Dendritic cell treated with granulocyte-macrophage colony-stimulating factor and Interleukin-4, amounts not matched to agents 40 ng/mL and 50 ng/mL, for 4 days (primary cell): ENCODE measurements around the gene ITCH.
"Not testable (repeated sequence)": the region's sequence is repeated elsewhere in the genome, so short reads cannot be mapped to it uniquely, and the experiment has no call there.

Experiments
- H3K27ac Mint-ChIP-seq: one replicate; pipeline ENCODE4 v1.8.0; 2022; ENCODE audit warnings: mild to moderate bottlenecking, mixed read lengths
- H3K27me3 Mint-ChIP-seq: one replicate; pipeline ENCODE4 v1.8.0; 2022; ENCODE audit warnings: mild to moderate bottlenecking, mixed read lengths
- H3K36me3 Mint-ChIP-seq: one replicate; pipeline ENCODE4 v1.8.0; 2022; ENCODE audit warnings: low read depth, mixed read lengths
- H3K4me1 Mint-ChIP-seq: one replicate; pipeline ENCODE4 v1.8.0; 2022; ENCODE audit warnings: low read depth, mixed read lengths
- H3K4me3 Mint-ChIP-seq: one replicate; pipeline ENCODE4 v1.8.0; 2022; ENCODE audit warnings: mild to moderate bottlenecking, moderate library complexity, mixed read lengths
- H3K9me3 Mint-ChIP-seq: one replicate; pipeline ENCODE4 v1.8.0; 2022; ENCODE audit warnings: mixed read lengths
- intact Hi-C: fragments of 100-400 bp; cut with micrococcal nuclease; formaldehyde crosslinking; loops from one replicate; pipeline ENCODE4 v1.15.0; 2022

Gene ITCH

DNA sequence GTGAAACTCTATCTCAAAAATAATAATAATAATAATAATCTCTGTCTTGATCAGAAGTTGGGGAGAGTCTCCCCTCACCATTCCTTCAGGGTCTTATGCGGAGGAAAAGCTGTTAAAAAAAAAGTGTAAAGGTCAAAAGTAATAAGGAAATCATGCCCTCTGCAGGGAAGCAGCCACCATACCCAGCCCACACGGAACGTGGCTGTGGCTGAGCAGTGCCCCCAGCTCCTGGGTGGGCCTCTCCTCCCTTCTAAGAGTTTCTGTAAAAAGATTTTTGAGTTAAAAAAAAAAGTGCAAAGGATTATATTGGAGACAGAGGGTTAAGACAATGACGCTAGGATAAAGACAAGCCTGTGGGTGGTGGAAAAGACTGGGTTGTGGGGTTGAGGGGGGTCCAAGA lies 29.3 kb upstream of the ITCH start:
- no peaks in the 10 kb centered on the region for H3K27me3 Mint-ChIP-seq
- intact Hi-C loops, result no loop called here
- H3K4me1 Mint-ChIP-seq, result no peaks in the 10 kb centered on the region
- no peak overlapping the region for H3K4me3 Mint-ChIP-seq
- H3K9me3 Mint-ChIP-seq, result no peaks in the 10 kb centered on the region
- H3K27ac Mint-ChIP-seq, result no peak overlapping the region
- no peaks in the 10 kb centered on the region for H3K36me3 Mint-ChIP-seq

DNA sequence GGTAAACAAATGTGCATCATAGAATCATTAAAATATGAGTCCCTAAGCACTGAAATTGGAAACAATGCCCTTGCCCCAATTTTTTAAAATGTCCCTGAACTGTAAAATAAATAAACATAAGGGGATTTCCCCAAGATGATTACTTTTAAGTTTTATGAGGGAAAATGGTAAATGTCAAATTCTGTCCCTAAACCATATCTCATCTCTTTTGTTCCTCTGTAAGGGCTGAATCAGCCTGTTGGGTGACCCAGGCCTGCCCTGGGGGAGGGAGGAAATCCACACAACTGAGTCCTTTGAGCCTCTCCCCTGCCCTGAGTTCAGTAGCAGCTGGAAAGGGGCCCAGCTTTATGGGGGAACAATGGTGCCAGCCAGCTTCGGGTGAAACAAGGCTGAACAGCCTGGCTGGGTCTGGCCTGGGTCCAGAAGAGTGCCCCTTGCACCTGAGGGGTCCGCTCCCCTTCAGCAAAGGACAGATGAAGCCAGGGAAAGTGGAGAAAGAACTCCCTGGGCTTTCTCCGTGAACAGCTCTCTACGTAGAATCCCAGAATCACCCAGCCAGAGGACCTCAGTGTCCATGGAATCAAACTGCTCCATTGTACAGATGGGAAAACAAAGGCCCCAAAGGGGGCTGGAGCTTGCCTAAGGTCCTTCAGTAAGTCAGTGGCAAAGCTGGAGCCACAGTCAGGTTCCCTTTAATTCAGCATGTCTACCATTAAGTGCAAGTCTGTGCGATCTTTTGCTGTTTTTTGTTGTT lies 28.2 kb upstream of the ITCH start:
- Mint-ChIP-seq H3K27ac (no peak overlapping the region), H3K27me3 (no peaks in the 10 kb centered on the region), H3K4me1 (no peaks in the 10 kb centered on the region), H3K9me3 (no peaks in the 10 kb centered on the region), H3K4me3 (no peak overlapping the region), H3K36me3 (no peaks in the 10 kb centered on the region)
- intact Hi-C loops, result no loop called here

DNA sequence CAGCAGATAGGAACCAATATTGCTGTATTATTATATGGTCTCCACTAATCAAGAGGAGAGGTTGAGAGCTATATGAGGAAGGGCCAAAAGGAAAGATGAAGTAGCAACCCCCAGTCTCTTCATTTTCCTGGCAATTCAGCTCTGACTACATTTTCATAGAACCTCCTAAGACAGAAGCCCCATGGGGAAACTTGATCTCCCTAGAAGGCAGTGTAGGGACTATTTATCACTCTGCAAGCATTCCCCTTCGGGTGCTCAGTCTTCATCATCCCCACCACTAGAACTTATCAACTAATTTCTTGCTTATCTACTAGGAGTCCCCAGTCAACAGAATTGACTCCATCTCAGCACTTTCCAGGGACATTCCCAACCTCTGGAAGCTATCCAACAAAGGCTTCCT lies 25.5 kb upstream of the ITCH start:
- Mint-ChIP-seq H3K27ac (no peak overlapping the region), H3K27me3 (no peaks in the 10 kb centered on the region), H3K4me3 (no peak overlapping the region), H3K36me3 (no peaks in the 10 kb centered on the region), H3K4me1 (no peaks in the 10 kb centered on the region), H3K9me3 (no peaks in the 10 kb centered on the region)
- intact Hi-C loops, result no loop called here

DNA sequence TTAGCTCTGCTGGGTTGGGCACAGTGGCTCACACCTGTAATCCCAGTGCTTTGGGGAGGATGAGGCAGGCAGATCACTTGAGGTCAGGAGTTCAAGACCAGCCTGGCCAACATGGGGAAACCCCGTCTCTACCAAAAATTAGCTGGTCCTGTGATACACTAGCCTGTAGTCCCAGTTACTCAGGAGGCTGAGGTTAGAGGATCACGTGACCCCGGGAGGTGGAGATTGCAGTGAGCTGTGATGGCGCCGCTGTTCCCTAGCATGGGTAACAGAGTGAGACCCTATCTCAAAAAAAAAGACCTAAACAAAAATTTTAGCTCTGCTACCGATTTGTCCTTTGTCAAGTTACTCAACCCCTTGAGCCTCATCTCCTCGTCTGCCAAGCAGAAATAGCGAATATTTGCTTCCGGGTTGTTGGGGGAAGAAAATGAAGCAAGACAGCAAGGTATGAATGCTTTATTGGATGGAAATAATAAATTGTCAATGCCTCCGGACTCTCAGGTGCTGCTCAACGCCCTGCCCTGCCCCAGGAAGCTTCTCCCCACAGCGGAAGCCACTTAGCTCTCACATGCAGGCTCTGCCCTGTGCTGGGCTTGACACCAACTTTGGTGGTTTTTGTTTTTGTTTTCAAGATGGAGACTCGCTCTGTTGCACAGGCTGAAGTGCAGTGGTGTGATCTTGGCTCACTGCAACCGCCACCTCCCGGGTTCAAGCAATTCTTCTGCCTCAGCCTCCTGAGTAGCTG lies 24.9 kb upstream of the ITCH start:
- Mint-ChIP-seq H3K27ac (no peak overlapping the region), H3K36me3 (no peaks in the 10 kb centered on the region), H3K9me3 (no peaks in the 10 kb centered on the region), H3K27me3 (no peaks in the 10 kb centered on the region), H3K4me3 (no peak overlapping the region), H3K4me1 (no peaks in the 10 kb centered on the region)
- intact Hi-C loops, result no loop called here

DNA sequence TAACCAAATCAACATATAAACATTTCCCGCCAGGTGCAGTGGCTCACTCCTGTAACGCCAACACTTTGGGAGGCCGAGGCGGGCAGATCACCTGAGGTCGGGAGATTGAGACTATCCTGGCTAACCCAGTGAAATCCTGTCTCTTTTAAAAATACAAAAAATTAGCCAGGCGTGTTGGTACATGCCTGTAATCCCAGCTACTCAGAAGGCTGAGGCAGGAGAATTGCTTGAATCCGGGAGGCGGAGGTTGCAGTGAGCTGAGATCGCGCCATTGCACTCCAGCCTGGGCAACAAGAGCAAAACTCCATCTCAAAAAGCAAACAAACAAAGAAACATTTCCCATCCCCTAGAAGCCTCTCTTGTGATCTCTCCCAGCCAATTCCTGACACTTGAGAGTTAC lies 22.3 kb upstream of the ITCH start:
- H3K27me3 Mint-ChIP-seq, H3K9me3 Mint-ChIP-seq, H3K4me3 Mint-ChIP-seq, H3K4me1 Mint-ChIP-seq, H3K27ac Mint-ChIP-seq, H3K36me3 Mint-ChIP-seq, intact Hi-C loops: not testable (repeated sequence)

DNA sequence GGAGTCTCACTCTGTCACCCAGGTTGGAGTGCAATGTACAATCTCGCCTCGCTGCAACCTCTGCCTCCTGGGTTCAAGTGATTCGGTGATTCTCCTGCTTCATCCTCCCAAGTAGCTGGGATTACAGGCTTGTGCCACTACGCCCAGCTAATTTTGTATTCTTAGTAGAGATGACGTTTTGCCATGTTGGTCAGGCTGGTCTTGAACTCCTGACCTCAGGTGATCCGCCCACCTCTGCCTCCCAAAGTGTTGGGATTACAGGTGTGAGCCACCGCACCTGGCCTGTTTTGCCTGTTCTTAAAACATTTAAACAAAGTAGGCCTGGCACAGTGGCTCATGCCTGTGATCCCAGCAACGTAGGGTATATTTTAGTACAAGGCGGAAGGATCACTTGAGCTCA lies 21.9 kb upstream of the ITCH start:
- H3K27me3 Mint-ChIP-seq, H3K4me1 Mint-ChIP-seq, H3K4me3 Mint-ChIP-seq, H3K27ac Mint-ChIP-seq, H3K9me3 Mint-ChIP-seq, H3K36me3 Mint-ChIP-seq, intact Hi-C loops: not testable (repeated sequence)

DNA sequence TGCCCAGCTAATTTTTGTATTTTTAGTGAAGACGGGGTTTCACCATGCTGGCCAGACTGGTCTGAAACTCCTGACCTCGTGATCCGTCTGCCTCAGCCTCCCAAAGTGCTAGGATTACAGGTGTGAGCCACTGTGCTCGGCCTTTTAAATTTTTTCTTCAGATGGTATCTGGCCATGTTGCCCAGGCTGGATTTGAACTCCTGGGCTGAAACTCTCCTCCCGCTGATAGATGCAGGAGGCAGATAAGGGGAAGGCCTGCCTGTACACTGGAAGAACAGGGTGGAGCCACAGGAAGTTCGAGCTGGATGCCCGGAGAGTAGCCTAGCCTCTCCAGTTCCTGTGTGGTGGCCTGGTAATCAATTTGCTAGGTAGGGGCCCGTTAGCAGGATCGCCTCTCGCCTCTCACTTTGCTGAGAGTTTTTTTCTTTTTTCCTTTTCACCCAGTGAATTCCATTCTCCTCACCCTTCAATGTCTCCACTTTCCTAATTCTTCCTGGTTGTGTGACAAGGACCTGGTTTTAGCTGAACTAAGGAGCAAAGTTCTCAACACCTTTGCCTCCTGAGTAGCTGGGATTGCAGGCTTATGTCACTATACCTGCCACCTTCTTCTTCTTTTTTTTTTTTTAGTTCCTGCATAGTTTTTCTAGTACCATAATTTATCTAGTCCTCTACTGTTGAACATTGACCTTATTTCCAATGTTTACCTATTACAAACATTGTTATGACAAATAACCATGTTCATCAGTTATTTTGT lies 19.4 kb upstream of the ITCH start:
- no peak overlapping the region for H3K27ac Mint-ChIP-seq
- no peaks in the 10 kb centered on the region for H3K36me3 Mint-ChIP-seq
- no peaks in the 10 kb centered on the region for H3K9me3 Mint-ChIP-seq
- intact Hi-C loops, result no loop called here
- no peaks in the 10 kb centered on the region for H3K4me1 Mint-ChIP-seq
- no peak overlapping the region for H3K4me3 Mint-ChIP-seq
- H3K27me3 Mint-ChIP-seq, result no peaks in the 10 kb centered on the region

DNA sequence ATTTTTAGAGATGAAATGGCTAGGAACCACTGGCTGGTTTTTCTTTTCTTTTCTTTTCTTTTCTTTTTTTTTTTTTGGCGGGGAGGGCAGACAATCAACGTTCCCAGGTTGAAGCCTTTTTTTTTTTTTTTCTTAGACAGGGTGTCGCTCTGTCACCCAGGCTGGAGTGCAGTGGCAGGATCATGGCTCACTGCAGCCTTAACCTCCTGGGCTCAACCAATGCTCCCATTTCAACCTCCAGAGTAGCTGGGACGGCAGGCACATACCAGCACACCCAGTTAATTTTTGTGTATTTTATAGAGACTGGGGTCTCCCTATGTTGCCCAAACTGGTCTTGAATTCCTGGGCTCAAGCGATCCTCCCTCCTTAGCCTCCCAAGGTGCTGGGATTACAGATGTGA lies 18.8 kb upstream of the ITCH start:
- H3K9me3 Mint-ChIP-seq, result no peaks in the 10 kb centered on the region
- no peaks in the 10 kb centered on the region for H3K4me1 Mint-ChIP-seq
- no peak overlapping the region for H3K27ac Mint-ChIP-seq
- intact Hi-C loops, result no loop called here
- H3K36me3 Mint-ChIP-seq, result no peaks in the 10 kb centered on the region
- H3K27me3 Mint-ChIP-seq, result no peaks in the 10 kb centered on the region
- H3K4me3 Mint-ChIP-seq, result no peak overlapping the region

DNA sequence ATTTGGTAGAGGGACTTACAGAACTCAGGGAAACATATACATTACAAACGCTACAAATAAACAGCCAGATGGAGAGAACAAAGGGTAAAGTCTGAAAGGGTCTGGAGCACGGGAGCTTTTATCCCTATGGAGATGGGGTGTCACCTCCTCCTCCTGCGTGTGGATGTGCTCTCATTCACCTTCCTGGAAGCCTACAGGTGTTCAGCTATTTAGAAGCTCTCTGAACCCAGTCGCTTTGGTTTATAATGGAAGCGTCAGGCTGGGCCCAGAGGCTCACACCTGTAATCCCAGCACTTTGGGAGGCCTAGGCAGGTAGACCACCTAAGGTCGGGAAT lies 17.7 kb upstream of the ITCH start:
- Mint-ChIP-seq H3K4me3 (no peak overlapping the region), H3K27ac (no peak overlapping the region), H3K9me3 (no peaks in the 10 kb centered on the region), H3K27me3 (no peaks in the 10 kb centered on the region), H3K4me1 (peaks cover 6% of the 10 kb centered on the region), H3K36me3 (no peaks in the 10 kb centered on the region)
- intact Hi-C loops, result no loop called here

DNA sequence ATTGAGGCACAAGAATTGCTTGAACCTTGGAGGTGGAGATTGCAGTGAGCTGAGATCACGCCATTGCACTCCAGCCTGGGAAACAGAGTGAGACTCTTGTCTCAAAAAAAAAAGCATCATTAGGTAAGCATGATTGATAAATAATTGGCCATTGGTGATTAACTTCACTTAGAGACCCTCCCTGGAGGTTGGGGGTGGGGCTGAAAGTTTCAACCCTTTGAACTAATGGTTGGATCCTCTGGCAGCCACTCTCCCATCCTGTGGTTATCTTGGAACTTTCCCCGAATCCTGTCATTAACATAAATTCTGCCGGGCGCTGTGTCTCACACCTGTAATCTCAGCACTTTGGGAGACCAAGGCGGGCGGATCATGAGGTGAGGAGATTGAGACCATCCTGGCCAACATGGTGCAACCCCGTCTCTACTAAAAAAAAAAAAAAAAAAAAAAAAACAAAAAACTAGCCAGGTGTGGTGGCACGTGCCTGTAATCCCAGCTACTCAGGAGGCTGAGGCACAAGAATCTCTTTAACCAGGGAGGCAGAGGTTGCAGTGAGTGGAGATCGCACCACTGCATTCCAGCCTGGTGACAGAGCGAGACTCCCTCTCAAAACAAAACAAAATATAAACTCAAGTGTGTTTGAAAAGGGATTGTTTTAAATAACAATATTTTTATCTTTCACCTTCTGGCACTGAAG lies 17.1 kb upstream of the ITCH start:
- intact Hi-C loops, H3K4me3 Mint-ChIP-seq, H3K27ac Mint-ChIP-seq, H3K27me3 Mint-ChIP-seq, H3K9me3 Mint-ChIP-seq, H3K4me1 Mint-ChIP-seq, H3K36me3 Mint-ChIP-seq: not testable (repeated sequence)

DNA sequence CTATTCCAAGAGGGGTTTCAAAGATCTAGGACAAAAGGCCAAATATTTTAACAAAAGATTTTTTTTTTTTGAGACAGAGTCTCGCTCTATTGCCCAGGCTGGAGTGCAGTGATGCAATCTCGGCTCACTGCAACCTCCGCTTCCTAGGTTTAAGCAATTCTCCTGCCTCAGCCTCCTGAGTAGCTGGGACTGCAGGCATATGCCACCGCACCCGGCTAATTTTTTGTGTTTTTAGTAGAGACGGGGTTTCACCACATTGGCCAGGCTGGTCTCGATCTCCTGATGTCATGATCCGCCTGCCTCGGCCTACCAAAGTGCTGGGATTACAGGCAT lies 16.6 kb upstream of the ITCH start:
- intact Hi-C loops, H3K4me1 Mint-ChIP-seq, H3K36me3 Mint-ChIP-seq, H3K27me3 Mint-ChIP-seq, H3K9me3 Mint-ChIP-seq, H3K27ac Mint-ChIP-seq, H3K4me3 Mint-ChIP-seq: not testable (repeated sequence)

DNA sequence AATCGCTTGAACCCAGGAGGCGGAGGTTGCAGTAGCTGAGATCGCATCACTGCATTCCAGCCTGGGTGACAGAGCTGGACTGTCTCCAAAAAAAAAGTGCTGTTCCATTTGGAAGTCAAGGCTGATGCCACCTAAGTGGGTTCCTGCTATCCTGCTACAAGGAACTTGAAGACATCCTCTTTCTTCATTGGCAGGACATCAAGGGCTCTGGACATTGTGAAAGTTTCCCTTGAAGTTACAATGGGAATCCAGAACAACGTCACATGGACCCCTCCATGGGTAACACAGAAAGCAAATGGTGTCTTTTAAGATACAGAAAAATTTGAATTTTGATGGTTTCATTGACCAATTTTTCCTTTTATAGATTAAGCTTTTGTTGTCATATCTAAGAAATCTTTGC lies 15.5 kb upstream of the ITCH start:
- H3K9me3 Mint-ChIP-seq, result no peaks in the 10 kb centered on the region
- no peak overlapping the region for H3K4me3 Mint-ChIP-seq
- H3K4me1 Mint-ChIP-seq, result peaks cover 10% of the 10 kb centered on the region
- intact Hi-C loops, result no loop called here
- no peaks in the 10 kb centered on the region for H3K36me3 Mint-ChIP-seq
- H3K27me3 Mint-ChIP-seq, result no peaks in the 10 kb centered on the region
- no peak overlapping the region for H3K27ac Mint-ChIP-seq

DNA sequence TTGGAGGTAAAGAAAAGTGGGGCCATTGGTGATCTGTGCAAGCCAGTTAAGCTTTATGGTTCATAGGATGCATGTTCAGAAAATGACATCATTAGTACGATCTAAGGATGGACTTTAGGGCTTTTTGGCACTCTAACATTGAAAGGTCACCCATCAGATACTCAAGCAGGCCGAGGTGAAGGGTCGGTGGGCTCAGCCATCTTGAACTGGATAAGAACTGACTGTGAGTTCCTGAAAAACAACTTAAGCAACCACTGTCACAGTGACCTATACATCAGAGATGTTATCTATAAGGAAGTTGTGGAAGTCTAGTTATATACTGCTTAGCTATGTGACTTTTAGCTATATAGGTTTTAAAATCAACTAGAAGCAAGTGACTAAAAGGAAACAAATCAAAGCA lies 13.0 kb upstream of the ITCH start:
- Mint-ChIP-seq H3K27ac (no peak overlapping the region), H3K9me3 (no peaks in the 10 kb centered on the region), H3K36me3 (no peaks in the 10 kb centered on the region), H3K4me3 (no peak overlapping the region), H3K27me3 (no peaks in the 10 kb centered on the region), H3K4me1 (peaks cover 12% of the 10 kb centered on the region)
- intact Hi-C loops, result no loop called here

DNA sequence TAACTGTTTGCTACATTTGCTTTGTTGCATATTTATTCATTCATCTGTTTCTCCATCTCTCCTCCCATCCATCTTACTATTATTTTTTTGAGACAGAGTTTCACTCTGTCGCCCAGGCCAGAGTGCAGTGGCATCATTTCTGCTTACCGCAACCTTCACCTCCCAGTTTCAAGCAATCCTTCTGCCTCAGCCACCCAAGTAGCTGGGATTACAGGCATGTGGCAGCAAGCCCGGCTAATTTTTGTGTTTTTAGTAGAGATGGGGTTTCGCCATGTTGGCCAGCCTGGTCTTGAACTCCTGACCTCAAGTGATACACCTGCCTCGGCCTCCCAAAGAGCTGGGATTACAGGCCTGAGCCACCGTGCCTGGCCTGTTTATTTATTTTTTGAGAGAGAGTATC lies 9.6 kb upstream of the ITCH start:
- intact Hi-C loops, H3K9me3 Mint-ChIP-seq, H3K36me3 Mint-ChIP-seq, H3K27me3 Mint-ChIP-seq, H3K27ac Mint-ChIP-seq, H3K4me3 Mint-ChIP-seq: not testable (repeated sequence)
- H3K4me1 Mint-ChIP-seq, result peaks cover 12% of the 10 kb centered on the region
